ENCODE measurements around the gene ZNF205. TPM values are rescaled to one million over a fixed set of nuclear protein-coding genes. Genes with fewer than 3 reads are reported as not detected.

Gene ZNF205
- total and polyA plus RNA-seq, 9 of the 15 experiments (the other 6 are each of a cell fraction or from before 2014, with no cell fraction given) = 2.4 to 11.8 (median 5.1) TPM; not detected in 2

GRCh38 chr16:3084969-3085670, 27.3 kb upstream of the ZNF205 start (continued):
- TF ChIP-seq L3MBTL2 (IDR thresholded peaks at IDR 0.05) = no peak
- no peak for TF ChIP-seq GABPB2 (CRISPR knock-in tag; conservative IDR thresholded peaks at IDR 0.05)
- TF ChIP-seq IFI16 (CRISPR knock-in tag; IDR thresholded peaks at IDR 0.05) = no peak
- no peak for TF ChIP-seq ZNF79 (CRISPR knock-in tag; IDR thresholded peaks at IDR 0.05; ENCODE audit: low read depth)
- TF ChIP-seq ZNF707 (CRISPR knock-in tag; conservative IDR thresholded peaks at IDR 0.05) = no peak
- TF ChIP-seq TAL1 (IDR thresholded peaks at IDR 0.05) = peak; percentile 61
- TF ChIP-seq MYC (IDR thresholded peaks at IDR 0.05; ENCODE audit: low read depth, low read length) = no peak
- no peak for TF ChIP-seq MYC (CRISPR knock-in tag; IDR thresholded peaks at IDR 0.05; ENCODE audit: borderline replicate concordance, low read depth)
- no peak for TF ChIP-seq JUNB (CRISPR knock-in tag; conservative IDR thresholded peaks at IDR 0.05)
- TF ChIP-seq LARP7 (IDR thresholded peaks at IDR 0.05) = no peak
- TF ChIP-seq PHF21A (IDR thresholded peaks at IDR 0.05; ENCODE audit: borderline replicate concordance, low read depth) = no peak
- TF ChIP-seq ZFX (CRISPR knock-in tag; IDR thresholded peaks at IDR 0.05) = no peak
- TF ChIP-seq IRF1 (CRISPR knock-in tag; IDR thresholded peaks at IDR 0.05; ENCODE audit: borderline replicate concordance) = no peak
- no peak for TF ChIP-seq JUND (IDR thresholded peaks at IDR 0.05; ENCODE audit: borderline replicate concordance, low read depth, low read length)
- no peak for TF ChIP-seq JUND (tag; IDR thresholded peaks at IDR 0.05; ENCODE audit: borderline replicate concordance, low read depth, low read length)
- TF ChIP-seq ADNP (tag; IDR thresholded peaks at IDR 0.05) = no peak
